GM18858 (cell line): ENCODE results near the gene ZDHHC14.
A peak's percentile ranks its signal among the peaks of the same experiment; 100 is the strongest.

Experiments
- ATAC-seq: cut with Tn5 transposase; IDR thresholded peaks from one replicate; pipeline ENCODE4 v1.9.1; 2021; ENCODE audit not compliant: unreplicated experiment

The ZDHHC14 gene

GRCh38 chr6:157514659-157515496 is 133.9 kb downstream of the ZDHHC14 start:
- no peak for ATAC-seq

- no peak for ATAC-seq
Measured at GRCh38 chr6:157516319-157517026, 135.5 kb downstream of the ZDHHC14 start.

DNA sequence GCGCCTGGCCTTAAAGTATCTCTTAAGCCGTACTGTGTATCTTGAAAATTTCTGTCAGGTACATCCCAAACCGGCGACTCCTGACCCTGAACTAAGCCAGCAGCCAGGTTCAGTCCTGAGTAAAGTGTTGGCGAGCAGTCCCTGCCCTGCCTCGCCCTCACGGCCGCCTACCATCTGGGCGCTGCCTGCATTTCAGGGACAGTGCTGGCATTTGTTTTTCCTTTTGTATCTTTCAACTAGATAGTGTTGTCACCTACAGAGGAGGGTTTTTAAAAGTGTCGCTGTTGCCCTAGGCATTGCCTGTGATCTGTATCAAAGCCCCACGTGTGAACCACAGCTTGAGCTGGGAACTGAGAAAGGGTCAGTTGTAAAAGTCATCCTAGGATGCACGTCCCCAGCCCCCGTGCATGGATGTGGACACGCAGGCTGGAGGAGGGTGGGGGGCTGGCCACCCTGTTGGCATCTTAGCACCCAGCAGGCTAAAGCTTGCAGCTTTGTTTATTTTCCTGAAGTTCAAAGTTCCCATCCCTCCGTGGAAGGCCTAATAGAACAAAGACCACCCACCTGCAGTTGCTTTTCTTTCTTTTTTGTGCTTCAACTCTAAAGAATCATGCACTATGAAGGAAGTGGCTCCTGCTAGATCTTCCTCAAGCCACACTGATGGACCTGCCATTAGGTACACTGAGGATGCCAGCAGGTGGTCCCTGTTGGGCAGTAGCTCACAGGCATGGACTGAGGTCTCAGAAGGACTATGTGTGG is 136.8 kb downstream of the ZDHHC14 start:
- ATAC-seq: no peak

DNA sequence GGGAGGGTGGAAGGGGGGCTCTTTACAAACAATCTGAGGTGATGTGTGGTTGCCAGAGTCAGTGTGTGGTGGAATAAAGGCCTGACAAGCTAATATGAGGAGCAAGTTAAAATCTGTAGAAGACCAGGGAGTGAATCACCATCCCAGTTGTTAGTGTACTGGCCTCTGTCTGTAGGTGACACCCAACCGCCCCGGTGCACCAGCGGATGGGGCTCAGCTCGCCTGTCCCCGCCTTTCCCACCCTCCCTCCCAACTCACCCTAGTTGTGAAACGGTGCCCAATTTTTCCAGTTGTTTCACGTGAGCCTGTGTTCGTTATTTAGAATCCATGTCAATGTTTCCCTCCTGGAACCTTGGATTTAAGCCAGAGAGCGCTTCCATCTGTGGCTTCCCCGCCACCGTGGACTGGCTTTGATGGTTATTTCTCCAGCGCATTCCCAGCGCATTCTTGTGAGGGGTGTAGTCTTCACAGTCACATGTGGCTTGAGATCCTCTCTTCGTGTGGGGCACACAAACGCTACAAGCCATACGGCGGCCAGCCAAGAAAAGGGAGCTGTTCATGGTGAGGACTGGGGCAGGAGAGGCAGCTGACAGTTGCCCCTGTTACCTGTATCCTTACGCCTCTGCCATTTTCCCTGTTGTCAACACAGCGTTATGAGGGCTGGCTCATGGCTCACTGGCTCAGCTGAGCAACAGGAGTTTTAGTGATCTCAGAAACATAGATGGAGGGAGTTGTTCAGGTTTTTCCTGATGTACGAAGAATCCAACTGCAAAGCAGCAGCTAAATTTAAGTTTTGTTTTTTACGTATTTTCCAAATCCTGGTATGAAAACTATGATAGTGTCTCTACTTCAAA is 137.6 kb downstream of the ZDHHC14 start:
- ATAC-seq: no peak

DNA sequence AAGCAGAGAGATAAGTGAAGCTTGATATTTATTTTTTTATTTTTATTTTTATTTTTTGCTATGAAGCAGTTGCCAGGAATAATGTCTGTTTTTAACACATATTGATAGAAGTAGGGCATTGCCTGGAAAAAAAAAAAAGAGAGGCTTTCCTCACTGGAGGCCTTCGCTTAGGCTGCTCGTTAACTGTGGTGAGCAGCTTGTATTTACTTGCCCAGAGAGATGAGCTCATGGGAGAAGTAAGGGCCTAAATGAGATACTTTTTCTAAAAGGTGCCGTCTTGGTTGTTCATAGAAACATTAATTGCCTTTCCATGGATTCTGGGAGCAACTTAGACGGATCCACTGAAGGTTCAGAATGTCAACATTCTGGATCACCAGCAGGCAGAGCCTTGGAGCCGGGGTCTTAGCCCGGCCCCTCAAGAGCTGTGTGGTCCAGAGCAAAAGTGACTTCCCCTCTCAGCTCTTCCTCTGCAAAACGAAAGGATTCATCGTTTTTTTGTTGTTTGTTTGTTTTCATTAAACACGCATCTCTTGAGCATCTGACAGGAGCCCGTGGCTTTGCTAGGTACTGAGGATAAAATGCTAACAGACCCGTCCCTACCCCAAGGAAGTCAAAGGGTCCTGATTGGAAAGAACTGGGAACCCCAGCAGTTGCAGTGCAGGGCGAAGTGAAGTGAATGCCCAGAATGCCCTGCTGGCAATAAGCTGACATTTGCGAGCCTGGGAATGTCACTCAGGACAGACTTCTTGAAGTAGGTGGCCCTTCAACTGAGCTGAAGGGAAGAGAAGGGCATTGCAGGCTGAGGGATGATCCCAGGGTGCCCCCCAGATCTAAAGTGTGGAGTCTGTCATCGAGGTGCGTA is 138.5 kb downstream of the ZDHHC14 start:
- ATAC-seq: no peak

DNA sequence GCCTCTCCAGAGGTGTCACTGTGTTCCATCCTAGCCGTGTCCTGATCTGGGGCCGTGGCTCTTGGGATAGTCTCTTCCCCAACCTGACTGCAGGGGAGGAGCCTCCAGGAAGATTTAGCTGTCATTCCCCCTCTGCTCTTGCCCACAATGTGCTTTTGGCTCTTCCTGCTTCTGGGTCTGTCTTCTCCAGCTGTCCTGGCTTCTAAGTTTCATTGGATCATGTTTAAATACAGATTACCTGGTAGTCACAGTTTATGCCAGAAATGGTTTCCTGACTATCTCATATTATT is 139.1 kb downstream of the ZDHHC14 start:
- no peak for ATAC-seq

- ATAC-seq: no peak
Measured at GRCh38 chr6:157520596-157521361, 139.8 kb downstream of the ZDHHC14 start.

GRCh38 chr6:157521362-157522335 is 140.7 kb downstream of the ZDHHC14 start:
- no peak for ATAC-seq

DNA sequence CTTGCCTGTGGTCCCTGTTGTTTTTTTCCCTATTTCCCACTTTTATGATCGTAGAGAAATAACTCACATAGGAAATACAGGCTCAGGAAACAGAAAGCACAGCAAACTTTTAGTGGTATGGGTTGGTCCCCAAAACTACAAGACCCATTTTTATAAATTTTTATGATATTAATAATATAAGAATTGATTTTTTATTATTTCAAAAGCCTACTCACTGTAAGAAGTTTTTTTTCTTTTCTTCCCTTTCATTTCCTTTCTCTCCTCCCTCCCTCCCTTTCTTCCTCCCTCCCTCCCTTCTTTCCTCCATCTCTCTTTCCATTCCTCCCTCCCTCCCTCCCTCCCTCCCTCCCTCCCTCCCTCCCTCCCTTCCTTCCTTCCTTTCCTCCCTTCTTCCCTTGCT is 141.5 kb downstream of the ZDHHC14 start:
- no peak for ATAC-seq

DNA sequence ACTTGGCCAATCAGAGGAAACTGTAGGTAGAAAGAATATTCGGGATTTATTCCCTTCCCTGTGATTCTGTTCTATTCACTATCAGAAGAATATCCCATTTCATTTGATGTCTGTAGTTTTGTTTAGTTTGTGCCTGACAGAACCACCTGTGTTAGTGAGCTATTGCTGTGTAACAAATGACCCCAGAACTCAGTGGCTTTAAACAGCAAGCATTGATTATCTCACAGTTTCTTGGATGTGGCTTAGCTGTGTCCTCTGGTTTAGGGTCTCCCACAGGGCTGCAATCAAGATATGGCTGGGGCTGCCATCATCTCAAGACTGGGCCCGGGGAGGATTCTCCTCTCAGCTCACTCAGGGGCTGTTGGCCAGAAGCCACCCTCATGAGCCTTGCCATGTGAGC is 143.7 kb downstream of the ZDHHC14 start:
- ATAC-seq: no peak

DNA sequence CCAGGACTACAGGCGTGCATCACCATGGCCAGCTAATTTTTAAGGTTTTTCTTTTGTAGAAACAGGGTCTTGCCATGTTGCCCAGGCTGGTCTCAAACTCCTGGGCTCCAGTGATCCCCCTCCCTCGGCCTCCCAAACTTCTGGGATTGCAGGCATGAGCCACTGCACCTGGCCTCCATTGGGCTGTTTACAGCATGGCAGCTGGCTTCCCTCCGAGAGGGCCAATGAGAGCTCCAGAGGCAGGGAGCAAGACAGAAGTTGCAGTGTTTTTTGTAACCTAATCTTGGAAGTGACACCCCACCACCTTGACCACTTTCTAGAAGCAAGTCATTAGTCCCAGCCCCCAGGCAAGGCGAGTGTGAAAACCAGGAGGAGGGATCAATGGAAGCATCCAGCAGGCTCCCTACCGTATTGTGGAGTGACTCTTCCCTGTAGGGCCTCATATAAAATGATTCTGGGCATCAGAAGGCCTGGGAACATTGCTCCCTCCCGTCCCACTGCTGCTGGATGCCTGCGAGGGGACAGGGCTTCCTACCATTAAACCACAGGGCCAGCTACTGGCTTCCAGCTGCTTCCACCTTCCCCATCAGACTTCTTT is 144.4 kb downstream of the ZDHHC14 start:
- no peak for ATAC-seq

DNA sequence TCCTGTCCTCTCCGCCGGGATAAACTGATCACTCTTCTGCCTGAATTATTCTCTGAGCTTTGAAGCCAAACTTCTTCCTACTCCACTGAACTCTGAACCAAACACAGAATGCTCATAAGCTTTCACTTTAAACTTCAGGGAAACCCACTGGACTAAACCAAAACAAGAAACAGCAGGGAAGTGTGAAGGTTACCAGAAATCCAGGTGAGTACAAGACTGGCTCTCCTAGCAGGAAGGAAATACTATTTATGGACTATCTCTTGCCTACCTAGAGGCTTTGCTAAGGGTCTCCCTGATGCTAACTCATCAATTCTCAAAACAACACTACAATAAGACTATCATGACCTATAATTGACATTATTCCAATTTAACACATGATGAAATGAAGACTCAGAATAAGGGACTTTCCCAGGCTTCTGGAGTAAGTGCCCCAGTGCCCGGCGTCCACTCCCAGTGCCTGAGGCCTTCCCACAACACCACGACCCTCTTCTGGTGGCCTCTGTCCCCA is 145.0 kb downstream of the ZDHHC14 start:
- no peak for ATAC-seq

DNA sequence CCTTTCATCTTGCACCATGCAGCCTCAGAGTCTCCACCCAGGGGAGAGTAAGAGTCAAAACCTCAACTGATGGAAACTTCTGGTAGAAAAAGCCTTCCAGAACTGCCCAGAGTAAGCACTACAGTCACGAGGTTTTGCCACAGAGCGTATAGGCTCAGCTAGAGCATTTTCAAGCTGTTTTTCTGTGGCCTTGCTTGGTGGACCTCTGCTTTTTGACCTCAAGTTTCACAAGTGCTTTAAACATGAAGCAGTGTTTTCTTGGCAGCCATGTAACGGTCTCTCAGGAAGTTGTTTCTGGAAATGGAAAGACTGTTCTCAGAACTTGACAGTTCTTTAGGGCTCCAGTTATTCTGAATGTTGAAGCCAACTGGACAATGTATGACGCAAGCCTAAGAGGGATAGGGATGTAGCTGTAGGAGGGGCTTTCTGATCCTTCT is 146.5 kb downstream of the ZDHHC14 start:
- peak; percentile 77 for ATAC-seq

- no peak for ATAC-seq
Measured at GRCh38 chr6:157528931-157529653, 148.1 kb downstream of the ZDHHC14 start.

- ATAC-seq: no peak
Measured at GRCh38 chr6:157529654-157530039, 148.7 kb downstream of the ZDHHC14 start.

DNA sequence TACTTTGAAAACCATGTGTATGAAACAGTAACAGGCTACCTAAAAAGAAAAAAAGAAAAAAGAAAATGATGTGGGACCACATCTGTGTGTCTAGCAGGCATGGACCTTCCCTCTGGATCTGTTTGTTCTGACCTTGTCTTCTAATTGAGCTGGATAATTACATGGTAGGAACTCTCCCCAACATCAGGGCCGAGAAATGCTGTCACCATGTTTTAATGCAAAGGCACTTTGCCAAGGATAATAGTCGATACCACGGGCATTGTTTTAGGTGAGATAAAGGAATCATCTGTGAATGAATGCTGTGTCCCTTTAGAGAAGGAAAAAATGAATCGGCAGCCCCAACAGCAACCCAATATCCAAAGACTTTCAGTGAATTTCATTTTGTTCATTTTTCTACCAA is 149.1 kb downstream of the ZDHHC14 start:
- ATAC-seq: no peak

DNA sequence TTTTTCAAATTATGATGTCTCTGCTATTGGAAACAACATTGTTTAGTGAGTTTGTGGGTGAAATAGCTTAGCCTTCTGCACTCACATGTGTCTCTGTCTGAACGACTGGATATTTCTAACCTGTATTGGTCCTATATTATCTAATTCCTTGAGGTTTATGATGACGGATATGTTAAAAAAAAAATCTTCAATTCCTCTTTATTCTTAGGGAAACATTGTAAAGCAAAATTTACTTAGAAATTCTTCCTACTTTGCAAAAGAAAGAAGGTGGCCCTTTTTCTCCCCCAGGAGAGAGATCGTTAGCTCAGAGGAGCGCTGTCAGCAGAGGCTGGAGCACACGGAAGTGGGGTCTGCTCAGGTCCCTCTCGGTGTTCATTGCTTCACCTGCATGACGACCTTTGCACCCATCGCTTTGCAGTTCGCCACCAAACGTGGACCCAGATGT is 149.8 kb downstream of the ZDHHC14 start:
- ATAC-seq: no peak
